GM19467 (cell line): Measurements from ENCODE around the gene BCAP29.
"Not testable (repeated sequence)": the region's sequence is repeated elsewhere in the genome, so short reads cannot be mapped to it uniquely, and the experiment has no call there.

Experiments
- ATAC-seq: cut with Tn5 transposase; IDR thresholded peaks from one replicate; pipeline ENCODE4 v1.9.1; 2021; ENCODE audit warnings: mild to moderate bottlenecking, moderate library complexity; ENCODE audit not compliant: unreplicated experiment

The BCAP29 gene, protein sequence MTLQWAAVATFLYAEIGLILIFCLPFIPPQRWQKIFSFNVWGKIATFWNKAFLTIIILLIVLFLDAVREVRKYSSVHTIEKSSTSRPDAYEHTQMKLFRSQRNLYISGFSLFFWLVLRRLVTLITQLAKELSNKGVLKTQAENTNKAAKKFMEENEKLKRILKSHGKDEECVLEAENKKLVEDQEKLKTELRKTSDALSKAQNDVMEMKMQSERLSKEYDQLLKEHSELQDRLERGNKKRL

DNA sequence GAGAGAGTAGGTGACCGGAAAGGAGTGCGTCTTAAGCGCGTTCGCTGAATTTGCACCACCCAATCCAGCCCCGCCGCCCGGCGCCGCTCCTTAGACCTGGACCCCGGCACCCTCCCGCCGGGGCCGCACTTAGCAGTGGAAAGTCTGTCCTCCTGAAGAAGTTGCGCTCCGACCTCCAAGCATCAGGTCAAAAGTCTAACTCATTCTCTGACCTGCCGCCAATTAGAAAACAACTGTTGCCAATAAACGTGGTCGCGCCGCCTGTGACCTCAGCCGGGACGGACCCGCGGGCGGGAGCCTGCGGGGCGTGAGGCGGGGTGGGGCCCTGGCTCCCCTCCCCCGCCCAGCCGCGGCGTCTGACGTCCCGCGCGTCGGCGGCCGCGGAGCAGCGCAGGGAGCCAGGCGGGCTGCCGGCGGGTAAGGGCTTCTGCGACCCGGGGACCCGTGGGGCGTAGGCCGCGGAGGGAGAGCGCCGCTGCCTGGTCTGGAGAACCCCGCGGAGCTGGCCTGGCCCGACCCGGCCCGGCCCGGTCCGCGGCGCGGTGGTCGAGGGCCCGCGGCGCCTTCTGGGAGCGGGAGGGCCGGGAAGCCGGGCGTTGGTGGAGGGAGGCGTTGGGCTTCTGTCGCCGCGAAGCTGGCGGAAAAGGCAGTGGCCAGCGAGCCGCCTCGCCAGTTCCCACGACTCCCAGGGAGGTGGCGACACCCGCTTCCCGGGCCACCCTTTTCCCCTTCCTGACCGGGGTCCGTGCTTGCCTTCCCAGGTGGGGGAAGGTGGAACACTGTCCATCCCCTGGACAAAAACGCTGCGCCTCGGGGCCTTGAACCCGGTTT is at the start of gene BCAP29:
Gene BCAP29, plus strand, starts transcription at position 362 of the 831 bp plus-strand sequence. CDS start 527 bp downstream, outside the sequence.
- peak; percentile 85 for ATAC-seq

DNA sequence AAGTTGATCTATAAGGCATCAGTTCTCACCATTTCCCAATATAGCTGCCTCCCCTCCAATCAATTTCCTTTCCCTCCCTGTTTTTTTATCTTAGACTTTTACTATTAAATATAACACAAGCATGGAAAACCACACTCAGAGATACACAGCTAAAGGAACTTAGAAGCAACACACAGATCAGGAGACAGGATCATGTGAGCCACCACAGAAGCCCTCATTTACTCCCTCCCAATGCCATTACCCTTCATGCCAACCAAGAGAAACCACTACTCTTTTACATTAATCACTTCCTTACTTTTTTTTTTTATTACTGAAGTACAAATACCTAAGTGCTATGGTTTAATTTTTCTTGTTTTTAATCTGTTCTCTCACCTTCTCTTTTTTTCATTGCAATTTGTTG is 49.3 kb upstream of the BCAP29 start:
- ATAC-seq: no peak

DNA sequence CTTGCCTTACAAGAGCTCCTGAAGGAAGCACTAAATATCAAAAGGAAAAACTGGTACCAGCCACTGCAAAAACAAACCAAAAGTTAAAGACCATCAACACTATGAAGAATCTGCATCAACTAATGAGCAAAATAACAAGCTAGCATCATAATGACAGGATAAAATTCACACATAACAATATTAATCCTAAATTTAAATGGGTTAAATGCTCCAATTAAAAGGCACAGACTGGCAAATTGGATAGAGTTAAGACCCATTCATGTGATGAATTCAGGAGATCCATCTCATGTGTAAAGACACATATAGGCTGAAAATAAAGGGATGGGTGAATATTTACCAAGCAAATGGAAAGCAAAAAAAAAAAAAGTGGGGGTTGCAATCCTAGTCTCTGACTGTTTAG is 45.9 kb upstream of the BCAP29 start:
- ATAC-seq: no peak

DNA sequence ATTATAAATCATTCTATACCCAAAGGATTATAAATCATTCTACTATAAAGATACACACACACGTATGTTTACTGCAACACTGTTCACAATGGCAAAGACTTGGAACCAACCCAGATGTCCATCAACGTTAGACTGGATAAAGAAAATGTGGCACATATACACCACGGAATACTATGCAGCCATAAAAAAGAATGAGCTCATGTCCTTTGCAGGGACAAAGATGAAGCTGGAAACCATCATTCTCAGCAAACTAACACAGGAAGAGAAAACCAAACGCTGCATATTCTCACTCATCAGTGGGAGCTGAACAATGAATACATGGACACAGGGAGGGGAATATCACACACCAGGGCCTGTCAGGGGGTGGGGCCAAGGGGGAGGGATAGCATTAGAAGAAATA is 42.8 kb upstream of the BCAP29 start:
- ATAC-seq: not testable (repeated sequence)

DNA sequence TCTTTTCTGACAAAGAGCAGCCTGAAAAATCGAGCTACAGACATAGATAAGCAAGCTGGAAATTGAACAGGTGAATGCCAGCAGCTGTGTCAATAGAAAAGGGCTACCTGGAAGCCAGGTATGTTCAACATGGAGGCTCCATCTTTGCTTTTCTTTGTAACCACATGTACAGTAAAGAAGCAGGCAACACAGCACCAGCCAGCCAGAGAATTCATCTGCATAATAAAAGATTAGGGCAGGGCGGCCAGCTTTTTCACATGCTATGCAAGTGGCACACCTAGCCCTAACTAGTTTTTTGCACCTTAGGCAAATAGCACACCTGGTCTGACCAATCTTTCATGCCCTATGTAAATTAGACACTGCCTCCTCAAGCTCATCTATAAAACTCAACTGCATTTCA is 42.0 kb upstream of the BCAP29 start:
- no peak for ATAC-seq

DNA sequence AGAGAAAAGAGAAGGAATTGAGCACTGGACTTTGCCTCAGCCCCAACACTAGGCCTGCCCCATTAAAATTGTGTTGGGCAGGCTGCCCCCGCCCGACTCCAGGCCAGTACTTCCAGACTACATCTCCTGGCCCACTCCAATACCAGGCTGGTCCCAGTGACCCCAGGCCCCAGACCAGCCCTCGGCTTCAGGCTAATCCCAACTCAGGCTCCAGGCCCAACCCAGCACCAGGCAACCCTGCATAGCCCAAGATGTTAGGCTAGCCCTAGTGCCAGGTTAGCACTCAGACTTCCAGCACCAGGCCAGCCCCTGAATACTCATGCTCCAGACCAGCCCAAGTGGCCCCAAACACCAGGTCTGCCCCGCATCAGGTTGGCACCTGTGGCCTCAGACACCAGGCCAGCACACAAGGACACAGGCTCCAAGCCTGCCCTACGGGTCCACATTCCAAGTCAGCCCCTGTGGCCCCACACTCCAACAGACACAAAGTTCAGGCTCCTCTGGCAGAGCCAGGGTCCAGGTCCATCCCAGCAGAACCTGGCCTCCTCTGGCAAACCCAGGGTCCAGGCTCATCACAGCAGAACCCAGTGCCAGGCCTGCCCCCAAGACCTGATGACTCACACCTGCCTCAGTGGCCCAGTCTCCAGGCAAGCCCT is 36.6 kb upstream of the BCAP29 start:
- no peak for ATAC-seq

DNA sequence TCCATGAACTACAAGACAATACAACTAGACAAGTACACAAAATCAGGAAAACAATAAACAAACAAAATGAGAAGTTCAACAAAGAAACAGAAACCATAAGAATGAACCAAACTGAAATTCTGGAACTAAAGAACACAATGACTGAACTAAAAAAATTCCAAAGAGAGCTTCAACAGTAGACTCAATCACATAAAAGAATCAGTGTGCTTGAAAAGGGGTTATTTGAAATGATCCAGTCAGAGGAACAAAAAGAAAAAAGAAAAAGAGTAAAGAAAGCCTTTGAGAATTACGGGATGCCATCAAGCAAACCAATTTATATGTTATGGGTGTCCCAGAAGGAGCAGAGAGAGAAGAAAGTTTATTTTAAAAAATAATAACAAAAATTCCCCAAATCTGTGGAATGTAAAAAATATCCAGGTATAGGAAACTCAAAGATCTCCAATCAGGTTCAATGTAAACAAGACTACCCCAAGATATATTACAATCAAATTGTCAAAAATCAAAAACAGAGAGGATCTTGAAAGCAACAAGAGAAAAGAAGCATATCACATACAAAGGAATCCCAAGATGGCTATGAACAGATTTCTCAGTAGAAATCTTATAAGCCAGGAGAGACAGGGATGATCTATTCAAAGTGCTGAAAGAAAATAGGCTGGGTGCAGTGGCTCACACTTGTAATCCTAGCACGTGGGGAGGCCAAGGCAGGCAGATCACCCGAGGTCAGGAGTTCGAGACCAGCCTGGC is 35.0 kb upstream of the BCAP29 start:
- ATAC-seq: no peak

DNA sequence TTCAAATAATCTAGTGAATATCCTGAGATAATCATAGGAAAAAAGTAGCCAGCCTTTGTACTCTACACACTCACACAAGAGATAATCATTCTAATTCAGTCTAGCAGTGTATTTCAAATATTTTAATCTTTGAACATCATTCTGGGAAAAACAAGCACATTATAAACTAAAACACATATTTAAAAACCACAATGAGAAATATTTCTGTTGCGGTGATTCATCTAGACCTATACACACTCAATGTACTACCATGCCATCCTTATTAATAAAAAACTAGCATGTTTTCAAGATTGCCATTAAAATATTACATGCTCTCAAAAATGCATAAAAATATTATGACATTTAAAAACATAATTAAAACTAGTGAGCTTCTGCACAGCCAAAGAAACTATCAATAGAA is 28.1 kb upstream of the BCAP29 start:
- no peak for ATAC-seq

DNA sequence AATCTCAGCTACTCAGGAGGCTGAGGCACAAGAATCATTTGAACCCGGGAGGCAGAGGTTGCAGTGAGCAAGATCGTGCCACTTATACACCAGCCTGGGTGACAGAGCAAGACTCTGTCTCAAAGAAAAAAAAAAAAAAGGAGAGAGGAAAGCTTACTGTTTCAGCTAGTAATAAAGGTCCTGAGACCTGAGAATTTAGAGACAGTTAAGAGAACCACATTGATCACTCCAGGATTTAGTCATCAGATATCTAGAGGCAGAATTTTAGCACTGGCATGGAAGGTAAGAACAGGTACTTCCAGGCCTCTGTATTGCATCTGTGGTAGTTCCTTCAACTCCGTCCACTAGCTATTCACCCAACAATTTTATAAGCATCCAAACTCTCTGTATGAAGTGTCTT is 24.2 kb upstream of the BCAP29 start:
- ATAC-seq: no peak

DNA sequence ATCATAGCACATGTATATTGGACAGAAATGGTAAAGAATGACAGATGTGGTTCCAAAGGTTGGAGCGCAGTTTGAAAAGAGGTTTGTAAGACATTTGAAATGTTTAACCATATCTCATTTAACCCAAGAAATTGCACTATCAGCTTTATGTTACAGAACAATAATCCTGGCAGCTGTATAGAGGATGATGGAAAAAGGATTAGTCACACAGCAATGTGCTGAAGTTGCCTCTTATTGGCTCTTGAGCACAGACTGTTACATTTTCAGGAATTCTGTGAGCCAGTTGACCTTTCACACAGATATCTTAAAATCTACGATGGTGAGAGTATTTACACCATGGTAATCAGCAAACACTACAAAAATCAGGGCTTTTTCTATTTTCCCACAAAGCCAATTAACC is 20.2 kb upstream of the BCAP29 start:
- ATAC-seq: no peak

DNA sequence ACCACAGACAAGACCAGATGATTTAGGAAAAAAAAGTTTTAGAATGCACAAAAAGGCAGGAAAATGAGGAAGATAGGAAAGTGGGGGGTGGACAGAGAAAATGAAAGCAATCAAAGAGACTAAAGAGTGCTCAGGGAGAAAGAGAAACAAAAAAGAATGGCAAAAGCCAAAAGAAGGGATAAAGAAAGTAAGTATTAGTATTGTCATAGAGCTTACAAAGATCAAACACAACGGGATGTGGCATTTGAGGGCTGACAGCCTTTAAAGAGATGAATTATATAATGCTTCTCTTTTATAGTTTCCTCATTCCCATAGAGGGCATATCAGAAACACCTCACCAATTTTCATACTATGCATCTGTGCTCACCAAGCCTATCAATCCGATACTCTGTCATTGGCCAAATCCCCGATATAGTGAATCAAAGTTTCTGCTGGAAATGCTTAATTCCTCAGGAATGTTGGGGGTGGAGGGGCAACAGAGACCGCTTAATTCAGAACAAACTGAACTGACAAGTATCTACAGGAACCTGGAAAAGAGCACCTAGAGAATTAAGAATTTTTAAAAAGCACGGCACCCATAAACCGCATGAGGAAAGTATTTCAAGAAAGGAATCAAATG is 19.0 kb upstream of the BCAP29 start:
- ATAC-seq: no peak

DNA sequence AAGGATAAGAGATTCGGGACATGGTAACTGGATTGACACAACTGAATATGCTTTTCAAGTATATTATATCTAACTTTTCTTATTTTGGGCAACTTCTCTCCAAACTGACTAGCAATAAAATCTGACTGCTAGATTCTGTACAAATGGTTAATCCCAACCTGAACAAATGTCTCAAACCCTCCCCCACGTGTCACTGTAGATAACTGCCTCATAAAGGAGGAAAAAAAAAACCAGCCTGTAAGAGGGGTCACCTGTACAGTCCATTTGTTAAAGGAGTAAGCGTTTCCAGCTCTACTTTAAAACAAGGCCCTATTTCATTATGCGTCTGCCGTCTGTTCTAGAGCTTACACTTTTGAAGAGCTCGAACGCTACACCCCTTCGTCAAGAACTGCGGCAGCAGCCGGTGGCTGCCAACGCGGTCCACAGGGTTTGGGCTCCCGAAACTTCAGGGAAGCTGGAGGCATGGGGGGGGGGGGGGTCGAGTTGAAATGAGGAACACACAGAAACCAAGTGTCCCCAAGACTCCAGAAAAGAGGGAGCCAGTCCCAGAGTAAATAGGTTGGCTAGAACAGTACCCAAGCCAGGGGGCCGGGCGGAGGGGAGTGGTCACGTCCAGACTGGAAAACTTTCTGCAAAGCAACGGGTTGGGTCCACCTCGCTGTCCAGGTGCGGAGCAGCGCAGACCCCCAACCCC is 16.8 kb upstream of the BCAP29 start:
- ATAC-seq: peak; percentile 45

DNA sequence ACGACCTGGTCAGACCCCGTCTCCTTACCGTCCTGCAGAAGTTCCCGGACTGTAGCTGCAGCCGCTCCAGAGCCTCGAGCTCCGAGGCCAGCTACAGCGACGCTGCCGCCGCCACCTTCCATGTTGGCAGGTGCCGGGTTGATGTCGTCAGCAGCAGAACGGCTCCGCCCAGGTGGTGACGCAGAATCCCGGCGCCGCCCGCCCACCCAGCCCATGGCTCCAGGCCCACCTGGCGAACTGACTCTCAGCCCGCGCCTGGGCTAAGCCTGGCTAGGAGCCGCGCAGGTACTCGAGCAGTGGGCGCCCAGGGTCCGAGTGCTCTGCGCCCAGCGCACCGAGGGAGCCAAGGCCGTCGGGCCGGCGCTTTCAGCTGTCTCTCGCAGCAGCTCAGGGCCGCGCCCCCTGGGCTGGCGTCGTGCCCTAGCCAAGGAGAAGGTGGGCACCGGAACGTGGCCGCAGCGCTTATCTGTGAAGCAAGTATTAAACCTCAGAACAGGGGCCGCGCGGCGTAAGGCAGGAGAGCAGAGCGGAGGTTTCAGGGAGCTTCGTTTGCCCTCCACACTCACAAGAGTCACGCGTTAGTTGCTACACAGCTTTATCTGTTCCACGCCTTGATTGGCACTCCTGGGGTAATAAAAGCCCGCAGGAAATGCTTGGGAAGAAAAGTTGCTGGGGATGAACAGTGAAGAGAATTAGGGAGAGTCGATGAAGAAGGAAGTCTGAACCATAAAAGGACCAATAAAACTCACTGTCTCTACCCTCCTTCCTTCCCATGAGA is 16.1 kb upstream of the BCAP29 start, which contains the start of the genes COG5 and DUS4L:
Gene COG5, minus strand, starts transcription at position 146 of the 778 bp plus-strand sequence. Its CDS starts 24 bp downstream, at position 122.
Gene DUS4L, plus strand, starts transcription at position 197 of the 778 bp plus-strand sequence. CDS start 3,100 bp downstream, outside the sequence.
- ATAC-seq: peak; percentile 95

DNA sequence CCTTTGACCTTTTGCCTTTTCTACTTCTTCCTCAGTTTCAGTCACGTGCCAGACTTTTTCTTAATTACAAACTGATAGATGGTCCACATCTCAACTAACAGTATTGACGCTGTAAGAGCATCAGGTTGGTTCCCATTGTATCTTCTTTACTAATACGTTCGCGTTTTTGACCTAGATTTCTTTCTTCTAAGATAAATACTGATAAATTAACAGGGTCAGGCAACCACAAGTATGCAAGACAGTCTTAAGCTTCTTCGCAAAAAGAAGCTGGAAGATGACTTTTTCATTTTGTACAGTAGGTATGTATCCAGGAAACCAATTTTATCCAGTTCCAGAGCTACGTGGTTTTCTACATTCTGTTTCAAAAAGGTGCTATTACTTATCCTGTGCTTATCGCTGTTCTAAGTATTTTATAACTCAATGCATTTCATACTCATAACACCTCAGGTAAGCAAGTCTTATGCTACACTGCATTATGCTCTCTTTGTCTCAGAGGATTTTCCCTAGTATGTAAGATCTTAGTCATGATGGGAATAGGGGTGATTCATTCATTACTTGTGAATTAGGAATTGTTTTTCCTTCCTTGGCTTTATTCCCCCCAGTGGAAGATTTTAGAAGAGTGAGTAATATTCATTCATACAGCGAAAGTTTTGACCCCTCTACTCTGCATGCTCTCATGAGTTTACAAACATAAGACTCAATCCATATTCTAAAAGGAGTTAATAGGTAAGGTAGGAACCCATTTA is 15.3 kb upstream of the BCAP29 start:
- ATAC-seq: no peak

DNA sequence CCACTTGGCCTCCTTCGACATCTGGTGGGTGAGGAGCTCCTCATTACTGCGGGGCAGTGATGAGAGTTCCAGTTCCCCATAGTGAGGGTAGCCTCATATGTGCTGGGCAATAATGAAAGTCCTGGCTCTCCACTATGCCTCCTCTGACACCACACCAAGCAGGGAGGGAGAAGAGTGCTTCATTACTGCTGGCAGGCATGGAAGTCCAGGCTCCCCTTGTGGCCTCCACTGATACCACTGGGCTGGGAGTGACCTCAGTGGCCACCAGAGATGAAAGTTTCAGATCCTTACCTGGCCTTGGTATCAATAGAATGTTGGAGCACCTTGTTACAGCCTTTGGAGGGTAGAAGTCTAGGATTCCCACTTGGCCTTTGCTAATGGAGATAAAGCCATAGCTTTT is 9.7 kb upstream of the BCAP29 start:
- ATAC-seq: no peak

DNA sequence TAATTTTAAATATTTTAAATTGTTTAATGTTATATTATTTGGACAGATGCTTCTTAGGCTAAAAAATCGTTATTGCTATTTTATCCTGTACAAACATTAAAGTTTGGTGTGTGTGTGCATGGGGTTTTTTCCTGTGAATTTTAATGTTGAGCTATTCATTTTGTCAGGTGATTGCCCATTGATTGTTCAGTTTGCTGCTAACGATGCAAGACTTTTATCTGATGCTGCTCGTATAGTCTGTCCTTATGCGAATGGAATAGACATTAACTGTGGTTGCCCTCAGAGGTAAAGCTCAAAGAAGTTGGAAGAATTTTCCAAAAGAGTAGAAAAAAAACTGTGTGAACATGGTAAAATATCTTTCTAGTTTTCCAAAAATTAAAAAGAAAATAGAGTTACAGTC is 6.5 kb upstream of the BCAP29 start:
- no peak for ATAC-seq

DNA sequence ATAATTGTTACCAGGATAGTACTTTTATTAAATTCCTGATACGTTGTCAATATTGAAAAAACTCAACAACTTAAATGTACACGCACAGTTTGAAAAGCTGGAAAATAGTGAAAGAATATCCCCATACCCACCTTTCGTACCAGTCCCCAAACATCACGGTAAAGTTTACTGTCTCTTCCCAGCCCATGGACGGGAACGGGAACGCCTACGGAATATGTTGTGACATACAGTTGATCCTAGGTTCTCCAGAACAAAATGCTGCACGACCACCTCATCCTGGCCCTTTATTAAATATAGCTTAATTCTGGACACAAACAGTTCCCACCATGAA is 527 bp upstream of the BCAP29 start:
- ATAC-seq: no peak

DNA sequence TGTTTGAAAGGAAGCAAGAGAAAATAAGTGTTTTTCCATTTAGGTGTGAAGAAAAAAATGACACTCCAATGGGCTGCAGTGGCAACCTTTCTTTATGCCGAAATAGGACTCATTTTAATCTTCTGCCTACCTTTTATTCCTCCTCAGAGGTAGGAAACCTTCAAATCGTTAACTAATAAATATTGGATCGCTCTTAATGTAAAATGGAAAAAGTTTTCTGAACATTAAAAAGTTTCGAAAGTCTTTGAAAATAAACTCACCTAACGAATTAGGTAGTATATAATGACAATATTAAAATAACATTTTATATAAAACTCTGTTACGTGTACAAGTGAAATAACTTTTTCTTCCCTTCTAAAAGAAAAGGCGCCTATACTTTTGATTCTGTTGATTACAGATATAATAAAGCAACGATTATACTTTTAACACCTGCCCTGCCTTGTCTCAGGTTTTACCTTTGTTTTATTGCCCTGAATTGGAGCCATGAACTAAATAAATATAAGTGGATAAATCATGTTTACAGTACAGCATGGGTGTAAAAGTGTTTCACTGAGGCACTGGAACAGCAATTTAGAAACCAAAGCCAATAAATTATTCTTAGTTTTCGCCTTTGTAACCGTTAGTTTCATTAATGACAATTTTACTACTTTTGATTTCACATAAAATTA is 804 bp downstream of the BCAP29 start:
- ATAC-seq: no peak
